ENCODE results near the gene TTC6.

GRCh38 chr14:37600880-37601741 is 5.7 kb downstream of the TTC6 start:
- TF ChIP-seq CTCF (IDR thresholded peaks at IDR 0.05): no peak
- TF ChIP-seq POLR2A (IDR thresholded peaks at IDR 0.05): no peak
